NCI-H446 (cell line): ENCODE results near the gene VSIG10L.

ENCODE experiments used
- DNase-seq, 2 experiments: peaks; one replicate each; lab custom pipeline; 2025; lab: John Stamatoyannopoulos, UW

Gene VSIG10L

DNA sequence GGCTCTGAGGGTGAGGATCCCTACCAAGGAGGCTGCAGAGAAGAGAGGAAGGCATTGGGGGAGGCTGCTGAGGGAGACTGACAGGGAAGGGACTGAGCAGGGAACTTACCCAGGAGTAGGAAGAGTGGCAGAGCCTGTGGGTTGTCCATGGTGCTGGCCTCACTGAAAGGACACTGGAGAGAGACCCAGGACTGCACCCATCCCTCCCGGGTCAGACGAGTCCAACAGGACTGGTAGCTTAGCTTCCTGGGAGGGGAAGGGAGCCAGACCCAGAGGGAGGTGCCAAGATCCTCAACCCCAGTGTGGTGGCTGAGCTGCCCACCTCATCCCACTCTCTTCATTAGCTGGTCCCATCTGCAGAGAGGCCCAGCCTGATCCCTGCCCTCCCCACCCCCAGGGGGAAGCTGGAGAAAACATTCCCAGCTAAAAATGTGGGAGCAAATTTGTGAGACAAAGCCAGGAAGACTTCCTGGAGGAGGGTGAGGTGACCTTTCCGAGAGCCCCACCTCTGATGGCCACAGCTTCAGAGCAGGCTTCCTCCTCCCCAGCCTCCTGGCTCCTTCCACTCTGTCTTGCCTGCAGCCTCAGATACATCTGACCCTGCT is at the start of gene VSIG10L:
Gene VSIG10L, minus strand, starts transcription at position 164 of the 605 bp plus-strand sequence. Its CDS starts 15 bp downstream, at position 149.
- DNase-seq: no peak

- DNase-seq: no peak
Measured at GRCh38 chr19:51391073-51391611, 49.2 kb upstream of the VSIG10L start.

GRCh38 chr19:51389143-51389542 is 47.2 kb upstream of the VSIG10L start:
- no peak for DNase-seq

DNA sequence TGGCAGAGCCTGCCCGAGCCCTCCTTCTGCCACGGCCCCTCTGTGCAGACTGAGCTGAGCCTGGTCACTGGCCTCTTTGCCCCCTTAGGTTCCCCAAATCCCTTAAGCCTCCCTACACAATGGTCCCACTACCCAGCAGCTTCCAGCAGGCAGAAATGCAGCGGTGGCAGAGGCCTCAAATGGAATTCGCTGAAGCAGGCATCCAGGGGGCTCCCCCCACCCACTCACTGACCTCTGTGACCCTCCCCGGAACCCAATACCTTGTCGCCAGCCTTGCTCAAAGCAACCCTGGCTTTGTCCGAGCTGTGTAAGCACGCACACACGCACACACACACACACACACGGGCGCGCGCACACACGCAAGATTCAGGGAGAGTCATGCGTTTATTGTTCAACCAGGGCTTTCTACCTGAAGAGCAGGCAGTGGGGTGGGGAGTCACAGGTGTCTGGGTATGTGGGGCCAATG is 46.0 kb upstream of the VSIG10L start, which contains the start of gene LIM2:
Gene LIM2, minus strand, starts transcription at position 51 of the 466 bp plus-strand sequence. CDS start 531 bp downstream, outside the sequence.
- DNase-seq: no peak

- DNase-seq: no peak
Measured at GRCh38 chr19:51386882-51387520, 45.1 kb upstream of the VSIG10L start.

- no peak for DNase-seq
Measured at GRCh38 chr19:51382004-51382403, 40.1 kb upstream of the VSIG10L start.

- no peak for DNase-seq
Measured at GRCh38 chr19:51380379-51380778, 38.4 kb upstream of the VSIG10L start.

- no peak for DNase-seq
Measured at GRCh38 chr19:51377422-51377821, 35.5 kb upstream of the VSIG10L start.

DNA sequence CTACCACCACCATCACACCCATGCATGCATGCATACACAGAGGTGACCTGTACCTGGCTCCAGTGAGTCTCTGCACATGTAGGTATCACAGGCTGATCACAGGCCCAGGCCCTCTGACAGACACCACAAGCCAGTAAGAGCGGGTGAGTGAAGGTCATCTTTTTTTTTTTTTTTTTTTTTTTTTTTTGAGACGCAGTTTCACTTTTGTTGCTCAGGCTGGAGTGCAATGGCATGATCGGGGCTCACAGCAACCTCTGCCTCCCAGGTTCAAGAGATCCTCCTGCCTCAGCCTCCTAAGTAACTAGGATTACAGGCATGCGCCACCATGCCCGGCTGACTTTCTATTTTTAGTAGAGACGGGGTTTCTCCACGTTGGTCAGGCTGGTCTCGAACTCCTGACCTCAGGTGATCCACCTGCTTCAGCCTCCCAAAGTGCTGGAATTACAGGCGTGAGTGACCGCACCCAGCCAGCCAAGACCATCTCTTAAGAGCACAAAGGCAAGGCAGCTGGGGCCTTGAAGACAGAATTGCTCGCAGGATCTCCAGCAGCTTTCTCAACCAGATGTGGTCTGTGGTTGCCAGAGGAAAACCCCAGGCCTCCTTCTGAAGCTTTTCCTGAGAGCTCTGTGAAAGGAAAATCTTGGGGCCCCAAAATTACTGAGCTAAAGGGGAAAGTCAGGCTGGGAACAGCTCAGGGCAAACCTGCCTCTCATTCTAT is 33.7 kb upstream of the VSIG10L start:
- DNase-seq: no peak

DNA sequence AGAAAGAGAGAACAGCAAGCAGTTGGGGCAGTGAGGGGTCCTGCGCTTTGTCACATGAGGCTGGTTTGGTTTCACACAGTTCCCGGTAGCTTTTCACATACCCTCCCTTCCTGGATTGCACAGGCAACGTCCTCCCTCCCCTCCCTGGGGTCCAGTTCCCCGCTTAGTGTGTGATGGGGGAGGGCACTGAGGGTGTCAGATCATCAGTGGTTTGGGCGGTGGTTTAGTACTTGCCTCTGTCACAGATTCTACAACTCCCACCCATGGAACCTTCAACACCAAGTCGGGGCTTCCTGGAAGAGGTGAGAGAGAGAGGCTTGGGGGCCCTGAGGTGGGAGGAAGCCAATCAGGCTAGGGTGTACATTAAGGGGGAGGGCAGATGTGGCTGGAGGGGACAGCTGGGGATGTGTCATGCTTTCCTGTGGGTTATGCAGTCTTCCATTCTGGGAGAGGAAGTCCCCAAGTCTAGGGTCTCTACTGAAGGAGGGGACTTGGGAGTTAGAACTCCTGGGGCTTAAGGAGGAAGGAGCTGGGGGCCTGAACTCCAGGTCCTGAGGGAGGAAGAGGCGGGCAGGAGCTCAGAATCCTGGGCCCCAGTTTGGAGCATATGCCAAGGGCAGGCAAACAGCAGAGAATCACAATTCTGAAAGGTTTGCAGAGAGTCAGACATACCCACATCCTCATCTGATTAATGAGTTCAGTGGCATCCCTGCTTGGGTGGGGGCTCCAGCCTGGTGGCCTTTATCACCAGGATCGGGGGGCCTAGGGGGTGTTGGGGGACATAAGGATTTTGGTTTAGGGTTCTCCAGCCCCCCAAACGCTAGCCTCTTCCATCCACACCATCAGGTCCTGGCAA is 30.9 kb upstream of the VSIG10L start, which contains the start of gene NKG7:
Gene NKG7, minus strand, starts transcription at position 6 of the 856 bp plus-strand sequence. CDS start 119 bp downstream, outside the sequence.
- DNase-seq: no peak

- no peak for DNase-seq
Measured at GRCh38 chr19:51372021-51372648, 30.2 kb upstream of the VSIG10L start.

DNA sequence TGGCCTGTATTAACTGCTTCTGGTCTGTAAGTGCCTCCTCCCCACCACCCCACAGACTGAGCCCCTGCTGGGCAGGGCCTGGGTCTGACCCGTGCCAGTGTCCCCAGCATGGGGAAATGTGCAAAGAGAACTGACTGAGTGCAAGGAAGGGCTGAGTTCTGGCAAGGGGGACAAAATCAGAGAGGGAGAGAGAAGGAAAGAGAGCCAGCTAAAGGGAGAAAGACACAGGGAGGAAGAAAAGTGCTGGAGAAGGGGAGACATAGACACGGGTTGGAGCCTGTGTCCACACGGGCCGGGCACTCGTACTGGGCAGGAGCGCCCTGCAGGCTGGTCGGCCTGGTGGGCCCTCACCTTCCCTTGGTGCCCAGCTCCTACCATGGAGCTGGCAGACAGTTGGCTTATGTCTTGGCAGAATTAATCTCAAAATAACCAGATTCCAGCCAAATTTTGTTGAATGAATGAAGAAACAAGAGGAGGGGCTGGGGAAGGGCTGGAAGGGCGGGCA is 29.3 kb upstream of the VSIG10L start:
- DNase-seq: no peak

DNA sequence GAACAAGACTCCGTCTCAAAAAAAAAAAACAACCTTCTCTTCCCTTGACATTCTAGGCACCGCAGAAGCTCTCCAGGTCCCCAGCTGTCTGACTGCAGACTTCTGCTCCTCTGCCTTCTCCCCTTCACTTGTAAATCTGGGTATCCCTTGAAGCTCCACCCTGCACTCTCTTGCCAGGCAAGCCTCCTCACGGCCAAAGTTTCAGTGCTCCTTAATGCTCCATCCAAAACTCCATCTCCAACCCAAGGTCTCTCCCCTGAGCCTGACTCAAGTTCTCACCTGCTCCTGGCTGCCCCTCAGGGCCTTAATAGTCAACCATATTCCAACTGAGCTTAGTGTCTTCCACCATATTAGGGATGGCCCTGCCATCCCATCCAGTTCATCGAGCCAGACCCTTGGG is 28.3 kb upstream of the VSIG10L start:
- DNase-seq: no peak

GRCh38 chr19:51368366-51369282 is 26.7 kb upstream of the VSIG10L start, which contains the start of gene CLDND2:
CLDND2 (minus strand) TSS chr19:51369003; CDS start chr19:51368577, 426 bp downstream.
- no peak for DNase-seq

- DNase-seq: peak; percentile 91 to 98
Measured at GRCh38 chr19:51367565-51368365, 25.8 kb upstream of the VSIG10L start.

DNA sequence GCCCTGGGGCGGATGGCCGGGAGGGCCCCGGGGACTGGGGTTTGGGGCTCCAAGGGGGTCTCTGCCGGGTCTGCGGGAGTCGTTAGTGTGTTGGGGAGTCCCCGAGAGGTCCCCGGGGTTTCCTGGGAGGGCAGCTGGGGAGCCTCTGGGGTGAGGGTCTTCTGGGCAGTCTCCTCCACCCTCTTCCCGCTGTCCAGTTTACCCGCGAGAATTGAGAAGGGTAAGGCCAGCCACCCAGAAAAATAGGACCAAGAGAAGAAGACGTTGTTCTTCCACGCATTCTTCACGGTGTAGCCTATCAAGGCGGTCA is 25.3 kb upstream of the VSIG10L start:
- no peak for DNase-seq

DNA sequence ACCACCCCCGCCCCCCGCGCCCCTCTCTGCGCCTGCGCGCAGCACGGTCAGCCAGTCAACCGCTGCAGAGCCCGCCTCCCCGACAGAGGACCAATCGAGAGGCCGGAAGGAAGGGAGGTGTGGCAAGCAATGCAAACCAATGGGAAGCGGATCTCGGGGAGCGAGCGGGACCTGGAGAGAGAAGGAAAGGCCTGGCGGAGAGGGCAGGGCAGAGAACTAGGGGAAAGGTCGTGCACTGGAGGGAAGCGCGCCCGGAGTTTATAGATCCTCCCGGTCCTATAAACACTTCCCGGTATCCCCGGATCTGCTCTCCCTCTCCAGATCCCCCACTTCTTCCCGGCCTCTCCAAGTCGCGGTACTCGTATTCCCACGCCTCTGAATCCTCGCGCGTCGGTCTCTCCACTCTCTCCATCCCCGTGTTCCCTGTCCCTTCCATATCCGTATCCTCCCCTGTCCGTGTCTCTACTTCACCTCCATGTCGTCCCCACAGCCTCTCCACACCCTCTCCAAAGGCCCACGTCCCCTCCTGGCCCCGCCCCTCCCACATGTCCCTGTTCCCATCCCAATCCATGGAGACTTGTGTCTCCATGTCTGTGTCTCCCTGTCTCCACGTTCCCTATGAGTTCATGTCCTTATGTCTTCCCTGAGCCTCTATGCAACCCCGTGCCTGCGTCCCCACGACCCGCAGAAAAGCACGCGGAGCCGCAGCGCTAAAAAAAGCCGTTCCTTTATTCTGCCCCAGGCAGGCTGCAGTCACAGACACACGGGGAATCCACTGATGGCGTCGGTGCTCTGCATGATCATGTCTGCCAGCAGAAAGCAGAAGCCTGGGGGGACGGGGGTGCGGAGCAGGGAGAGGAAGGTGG is 24.7 kb upstream of the VSIG10L start:
- DNase-seq: peak; percentile 94 to 97

- DNase-seq: peak in 1 of 2 experiments; percentile 42
Measured at GRCh38 chr19:51365965-51366388, 24.0 kb upstream of the VSIG10L start, which contains the start of gene ETFB. ETFB (minus strand) TSS chr19:51366388; CDS start chr19:51366326, 62 bp downstream.
